Glutamatergic neuron (in vitro differentiated cells): ENCODE measurements around the gene SGCA. TPM values are rescaled to one million over a fixed set of nuclear protein-coding genes. Genes with fewer than 3 reads are reported as not detected.

Source experiments
- DNase-seq: peaks from one replicate; pipeline ENCODE4 v3.0.0; 2022
- H3K27ac Mint-ChIP-seq: one replicate; pipeline ENCODE4 v1.8.0; 2020; ENCODE audit warnings: mild to moderate bottlenecking, mixed read lengths, inconsistent platforms; ENCODE audit not compliant: unreplicated experiment
- H3K27me3 Mint-ChIP-seq: one replicate; pipeline ENCODE4 v1.8.0; 2020; ENCODE audit warnings: mild to moderate bottlenecking, moderate library complexity, mixed read lengths, inconsistent platforms; ENCODE audit not compliant: unreplicated experiment
- H3K36me3 Mint-ChIP-seq: one replicate; pipeline ENCODE4 v1.8.0; 2020; ENCODE audit warnings: mild to moderate bottlenecking, mixed read lengths, inconsistent platforms; ENCODE audit not compliant: unreplicated experiment
- H3K4me1 Mint-ChIP-seq: one replicate; pipeline ENCODE4 v1.8.0; 2020; ENCODE audit warnings: mild to moderate bottlenecking, low read depth, mixed read lengths, inconsistent platforms; ENCODE audit not compliant: unreplicated experiment
- H3K4me3 Mint-ChIP-seq: one replicate; pipeline ENCODE4 v1.8.0; 2020; ENCODE audit warnings: mild to moderate bottlenecking, mixed read lengths, inconsistent platforms; ENCODE audit not compliant: unreplicated experiment
- H3K9me3 Mint-ChIP-seq: one replicate; pipeline ENCODE4 v1.8.0; 2020; ENCODE audit warnings: mild to moderate bottlenecking, moderate library complexity, mixed read lengths, inconsistent platforms; ENCODE audit not compliant: unreplicated experiment
- total RNA-seq: library from RNA; stranded (reverse); fragmentation: NEBNext Ultra II Directional; extraction: Animal tissue kit (Norgen Biotek cat#: 25700); gene quantifications from one replicate; pipeline ENCODE4 v1.2.1, GENCODE V29; 2021; ENCODE audit not compliant: unreplicated experiment
- TF ChIP-seq, protein P1 (sequence below): fragments of 200-600 bp; sonication (generic); IDR thresholded peaks from one replicate; pipeline ENCODE4 v1.5.0; 2021; ENCODE audit not compliant: partially characterized antibody, unreplicated experiment

The SGCA gene
- total RNA-seq, 1 donor from 2014 or later: 1.3 TPM

DNA sequence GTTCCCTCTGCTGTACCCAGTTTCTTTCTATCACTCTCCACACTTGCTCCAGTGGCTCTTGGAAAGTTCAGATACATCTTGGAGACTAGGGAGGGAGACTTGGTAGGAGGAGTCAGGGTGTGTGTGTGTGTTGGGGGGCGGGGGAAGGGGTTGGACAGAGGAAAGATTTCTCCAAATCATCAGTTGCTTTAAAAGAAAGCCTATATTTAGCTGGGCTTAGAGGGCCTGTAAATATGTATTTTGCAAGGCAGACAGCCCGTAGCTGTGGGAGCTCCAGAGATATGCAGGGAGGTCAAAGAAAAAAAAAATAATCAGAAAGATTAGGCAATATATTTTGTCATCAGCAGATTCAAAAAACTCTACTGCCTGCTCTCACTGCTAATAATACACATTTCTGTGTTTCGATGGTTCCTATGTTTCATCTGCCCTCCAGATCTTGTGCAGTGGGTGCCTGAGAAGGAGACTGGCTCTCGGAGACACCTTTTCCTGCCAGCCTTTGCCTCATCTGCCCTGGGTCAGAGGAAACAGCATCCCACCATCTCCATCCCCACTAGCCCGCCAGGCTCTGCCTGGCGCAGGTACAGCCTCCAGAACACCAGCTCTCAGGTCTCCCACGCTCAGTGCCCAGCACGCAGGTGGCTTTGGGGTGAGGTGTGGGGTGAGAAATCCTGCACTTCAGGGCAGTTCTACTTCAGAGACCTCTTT lies 10.5 kb upstream of the SGCA start:
- Mint-ChIP-seq H3K9me3 (peaks cover 7% of the 10 kb centered on the region), H3K36me3 (no peaks in the 10 kb centered on the region), H3K27ac (no peak overlapping the region), H3K27me3 (peaks cover 7% of the 10 kb centered on the region), H3K4me1 (peaks cover 2% of the 10 kb centered on the region), H3K4me3 (no peak overlapping the region)
- DNase-seq: no peak
- TF ChIP-seq, protein P1, sequence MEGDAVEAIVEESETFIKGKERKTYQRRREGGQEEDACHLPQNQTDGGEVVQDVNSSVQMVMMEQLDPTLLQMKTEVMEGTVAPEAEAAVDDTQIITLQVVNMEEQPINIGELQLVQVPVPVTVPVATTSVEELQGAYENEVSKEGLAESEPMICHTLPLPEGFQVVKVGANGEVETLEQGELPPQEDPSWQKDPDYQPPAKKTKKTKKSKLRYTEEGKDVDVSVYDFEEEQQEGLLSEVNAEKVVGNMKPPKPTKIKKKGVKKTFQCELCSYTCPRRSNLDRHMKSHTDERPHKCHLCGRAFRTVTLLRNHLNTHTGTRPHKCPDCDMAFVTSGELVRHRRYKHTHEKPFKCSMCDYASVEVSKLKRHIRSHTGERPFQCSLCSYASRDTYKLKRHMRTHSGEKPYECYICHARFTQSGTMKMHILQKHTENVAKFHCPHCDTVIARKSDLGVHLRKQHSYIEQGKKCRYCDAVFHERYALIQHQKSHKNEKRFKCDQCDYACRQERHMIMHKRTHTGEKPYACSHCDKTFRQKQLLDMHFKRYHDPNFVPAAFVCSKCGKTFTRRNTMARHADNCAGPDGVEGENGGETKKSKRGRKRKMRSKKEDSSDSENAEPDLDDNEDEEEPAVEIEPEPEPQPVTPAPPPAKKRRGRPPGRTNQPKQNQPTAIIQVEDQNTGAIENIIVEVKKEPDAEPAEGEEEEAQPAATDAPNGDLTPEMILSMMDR: no peak

DNA sequence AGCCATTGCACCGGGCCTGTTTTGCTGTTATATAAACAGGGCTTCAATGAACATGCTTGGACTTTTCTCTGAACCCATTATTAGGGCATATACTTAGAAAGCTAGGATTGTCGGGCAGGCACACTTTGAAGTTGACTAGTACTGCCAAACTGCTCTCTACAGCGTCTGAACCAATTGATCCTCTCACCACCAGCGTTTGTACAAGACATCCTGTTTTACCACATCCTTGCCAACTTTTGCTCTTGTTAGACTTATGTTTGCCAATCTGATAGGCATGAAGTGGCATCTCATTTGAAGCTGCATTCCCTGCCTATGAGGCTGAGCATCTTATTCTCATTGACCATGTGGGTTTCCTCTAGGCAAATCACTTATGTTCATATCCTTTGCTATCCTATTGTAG lies 7.9 kb upstream of the SGCA start:
- Mint-ChIP-seq H3K4me1 (peaks cover 14% of the 10 kb centered on the region), H3K36me3 (no peaks in the 10 kb centered on the region), H3K4me3 (no peak overlapping the region), H3K9me3 (peaks cover 2% of the 10 kb centered on the region), H3K27ac (no peak overlapping the region), H3K27me3 (peaks cover 9% of the 10 kb centered on the region)
- DNase-seq: no peak
- TF ChIP-seq, protein P1: no peak

DNA sequence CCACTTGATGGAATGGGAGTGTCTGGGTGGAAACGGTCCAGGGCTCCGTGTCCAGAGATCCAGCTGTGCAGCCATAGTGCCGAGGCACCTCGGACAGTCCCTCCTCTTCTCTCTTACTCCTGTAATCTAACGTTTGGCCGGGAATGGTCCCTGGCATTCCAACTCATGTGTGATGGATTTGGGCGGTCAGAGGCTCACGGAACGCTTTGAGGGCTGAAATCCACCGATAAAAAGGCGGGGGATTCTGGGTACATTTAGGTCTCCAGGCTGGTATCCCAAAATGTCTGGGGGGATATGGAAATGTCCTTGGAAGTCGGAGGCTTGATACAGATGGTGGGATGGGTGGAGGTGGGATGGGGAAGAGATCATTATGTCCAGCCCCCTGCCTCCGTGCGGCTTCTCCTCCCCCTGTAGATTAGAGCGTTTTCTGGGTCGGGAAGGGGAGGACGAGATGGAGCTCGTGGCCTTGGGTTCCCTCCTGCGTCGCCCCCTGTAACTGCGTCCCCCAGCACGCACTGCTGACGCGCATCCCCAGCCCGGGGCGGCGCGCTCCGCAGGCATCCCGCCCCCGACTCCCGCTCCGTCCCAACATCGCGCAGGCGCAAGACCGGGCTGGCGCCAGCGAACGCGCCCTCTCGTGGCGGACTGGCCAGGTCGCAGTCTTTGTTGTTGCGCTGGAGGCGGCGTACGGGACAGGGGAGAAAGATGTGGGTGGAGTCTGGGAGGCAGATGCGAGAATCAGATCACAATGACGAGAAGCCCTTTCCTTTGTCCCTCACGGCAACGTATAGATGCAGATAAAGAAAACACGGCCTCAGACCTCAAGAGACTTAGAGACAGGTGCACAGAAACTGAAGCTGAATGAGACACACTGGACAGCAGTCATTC lies 4.5 kb upstream of the SGCA start:
- H3K27ac Mint-ChIP-seq: peak overlapping the region; percentile 100
- TF ChIP-seq, protein P1: peak; percentile 90
- DNase-seq: peak; percentile 98
- H3K4me1 Mint-ChIP-seq: peaks cover 14% of the 10 kb centered on the region
- peak overlapping the region; percentile 86 for H3K4me3 Mint-ChIP-seq
- H3K36me3 Mint-ChIP-seq: no peaks in the 10 kb centered on the region
- H3K9me3 Mint-ChIP-seq: peaks cover 5% of the 10 kb centered on the region
- peaks cover 9% of the 10 kb centered on the region for H3K27me3 Mint-ChIP-seq

DNA sequence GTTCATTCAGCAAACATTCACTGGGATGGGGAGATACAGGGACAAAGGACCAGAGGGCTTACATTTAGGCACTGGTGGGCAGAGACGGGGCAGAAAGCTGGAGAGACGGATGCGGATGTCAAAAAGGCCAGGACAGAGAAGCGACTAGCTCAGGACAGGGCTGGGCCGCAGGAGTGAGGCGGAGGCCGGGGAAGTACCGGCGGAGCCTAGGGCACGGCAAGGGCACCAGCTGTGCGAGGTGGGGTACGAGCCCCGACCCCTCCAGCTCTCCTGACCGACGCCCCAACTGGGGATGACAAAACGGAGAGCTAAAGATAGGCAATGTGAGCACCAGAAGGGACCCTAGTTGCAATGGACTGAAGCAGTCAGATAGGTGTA lies 3.9 kb upstream of the SGCA start:
- H3K27ac Mint-ChIP-seq: peak overlapping the region; percentile 100
- TF ChIP-seq, protein P1: no peak
- peaks cover 5% of the 10 kb centered on the region for H3K9me3 Mint-ChIP-seq
- H3K4me3 Mint-ChIP-seq: peak overlapping the region; percentile 86
- no peaks in the 10 kb centered on the region for H3K36me3 Mint-ChIP-seq
- H3K27me3 Mint-ChIP-seq: peaks cover 9% of the 10 kb centered on the region
- peaks cover 14% of the 10 kb centered on the region for H3K4me1 Mint-ChIP-seq
- no peak for DNase-seq
